ENCODE data around the gene SALL1. TPM values are rescaled to one million over a fixed set of nuclear protein-coding genes. Genes with fewer than 3 reads are reported as not detected.
A peak's percentile ranks its signal among the peaks of the same experiment; 100 is the strongest.

SALL1 gene
- total RNA-seq, 2 donors from 2014 or later, result 122 to 172 TPM

DNA sequence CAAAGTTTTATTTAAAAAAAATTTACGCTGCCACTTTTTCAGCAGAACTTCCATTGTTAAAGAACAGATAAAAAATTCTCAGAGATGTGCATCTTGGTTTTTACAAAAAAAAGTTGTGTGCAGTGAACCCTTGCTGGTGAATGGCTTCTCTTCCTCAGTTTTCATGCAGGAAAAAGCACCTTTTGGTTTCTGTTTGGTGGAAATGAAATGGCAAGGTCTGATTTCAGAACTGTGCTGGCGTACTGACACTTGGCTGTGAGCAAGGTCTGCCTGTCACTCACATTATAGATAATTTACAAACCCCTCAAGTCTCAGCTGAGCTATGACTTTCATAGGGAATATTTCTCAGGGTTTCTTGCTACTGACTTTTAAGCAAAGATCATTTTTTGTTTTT is 5.7 kb upstream of the SALL1 start:
- H3K9me3 ChIP-seq (ENCODE audit: control insufficient read depth, low read length), result peaks cover 6% of the 10 kb centered on the region
- no peak overlapping the region for H3K9ac ChIP-seq (ENCODE audit: extremely low read depth, low read length, poor library complexity, severe bottlenecking)
- peak overlapping the region; percentile 96 for H3K4me3 Mint-ChIP-seq
- H3K9me3 Mint-ChIP-seq, result peaks cover 2% of the 10 kb centered on the region
- TF ChIP-seq, protein P1, sequence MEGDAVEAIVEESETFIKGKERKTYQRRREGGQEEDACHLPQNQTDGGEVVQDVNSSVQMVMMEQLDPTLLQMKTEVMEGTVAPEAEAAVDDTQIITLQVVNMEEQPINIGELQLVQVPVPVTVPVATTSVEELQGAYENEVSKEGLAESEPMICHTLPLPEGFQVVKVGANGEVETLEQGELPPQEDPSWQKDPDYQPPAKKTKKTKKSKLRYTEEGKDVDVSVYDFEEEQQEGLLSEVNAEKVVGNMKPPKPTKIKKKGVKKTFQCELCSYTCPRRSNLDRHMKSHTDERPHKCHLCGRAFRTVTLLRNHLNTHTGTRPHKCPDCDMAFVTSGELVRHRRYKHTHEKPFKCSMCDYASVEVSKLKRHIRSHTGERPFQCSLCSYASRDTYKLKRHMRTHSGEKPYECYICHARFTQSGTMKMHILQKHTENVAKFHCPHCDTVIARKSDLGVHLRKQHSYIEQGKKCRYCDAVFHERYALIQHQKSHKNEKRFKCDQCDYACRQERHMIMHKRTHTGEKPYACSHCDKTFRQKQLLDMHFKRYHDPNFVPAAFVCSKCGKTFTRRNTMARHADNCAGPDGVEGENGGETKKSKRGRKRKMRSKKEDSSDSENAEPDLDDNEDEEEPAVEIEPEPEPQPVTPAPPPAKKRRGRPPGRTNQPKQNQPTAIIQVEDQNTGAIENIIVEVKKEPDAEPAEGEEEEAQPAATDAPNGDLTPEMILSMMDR (conservative IDR thresholded peaks at IDR 0.05), result no peak
- peaks cover 27% of the 10 kb centered on the region for H3K4me1 Mint-ChIP-seq
- H3K27ac Mint-ChIP-seq, result no peak overlapping the region
- H3K4me3 ChIP-seq (ENCODE audit: low read length), result peak overlapping the region; percentile 78
- WGBS, 2 experiments (ENCODE audit: insufficient coverage in 1 of 2, insufficient read length in 1 of 2), result 57 to 87% methylated on average over 1 to 2 of the region's 2 CpGs
- H3K36me3 Mint-ChIP-seq (ENCODE audit: low read depth), result peaks cover 1% of the 10 kb centered on the region
- DNase-seq, result no peak
- H3K27me3 Mint-ChIP-seq (ENCODE audit: insufficient read depth), result peaks cover 65% of the 10 kb centered on the region
- H3K27me3 ChIP-seq (ENCODE audit: control insufficient read depth, insufficient read depth, low read length, poor library complexity, severe bottlenecking), result peaks cover 20% of the 10 kb centered on the region
- no peak overlapping the region for H3K27ac ChIP-seq (ENCODE audit: low read depth, low read length)
- H3K4me1 ChIP-seq (ENCODE audit: control insufficient read depth, insufficient read depth, low read length), result peaks cover 12% of the 10 kb centered on the region
- H3K36me3 ChIP-seq (ENCODE audit: control insufficient read depth, insufficient read depth, low read length), result no peaks in the 10 kb centered on the region

DNA sequence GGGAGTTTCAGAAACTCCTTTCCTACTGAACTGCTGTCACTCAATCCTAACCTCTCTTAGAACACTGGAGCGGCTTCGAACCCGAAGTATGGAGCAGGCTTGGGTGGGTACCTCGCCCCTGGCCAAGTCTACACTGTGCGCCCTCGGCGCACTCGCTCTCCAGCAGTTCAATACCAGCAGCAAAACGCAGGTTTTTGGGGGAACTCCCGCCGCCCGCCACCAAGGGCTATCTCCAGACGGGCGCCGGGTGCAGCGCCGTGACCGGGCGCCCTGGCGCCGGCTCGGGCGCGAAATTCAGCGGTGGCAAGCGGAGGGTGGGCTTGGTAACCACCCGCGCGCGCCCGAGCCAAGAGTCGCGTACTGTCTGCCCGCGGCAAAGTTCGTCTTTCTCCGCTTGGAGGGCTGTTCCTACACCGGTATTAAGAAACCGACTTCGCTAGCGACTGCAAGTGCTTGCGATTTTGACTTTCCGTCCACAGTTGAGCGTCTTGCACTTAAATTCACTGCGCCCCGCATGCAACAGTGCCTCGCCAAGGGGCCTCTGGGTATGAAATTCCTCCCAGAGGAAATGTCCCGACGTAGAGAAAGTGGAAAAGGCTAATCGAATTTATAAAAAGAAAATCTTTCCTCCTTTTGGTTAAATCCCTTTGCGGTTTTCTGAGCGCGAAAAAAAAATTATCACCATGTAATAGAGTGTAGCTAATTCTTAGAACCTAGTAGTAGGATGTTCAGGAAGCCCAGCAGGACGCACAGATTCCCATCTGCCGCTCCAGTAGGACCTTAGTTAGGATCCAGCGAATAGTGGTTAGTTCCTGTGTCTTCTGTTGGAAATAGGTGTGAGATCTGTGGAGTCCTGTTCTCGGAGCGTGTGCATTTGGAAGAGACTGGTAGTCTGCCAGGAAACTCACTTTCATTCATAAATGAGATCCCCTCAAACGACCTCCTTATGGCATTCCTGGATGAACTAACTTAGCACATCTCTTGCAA is 5.0 kb upstream of the SALL1 start:
- peak overlapping the region; percentile 78 for H3K4me3 ChIP-seq (ENCODE audit: low read length)
- H3K27me3 Mint-ChIP-seq (ENCODE audit: insufficient read depth), result peaks cover 62% of the 10 kb centered on the region
- no peak overlapping the region for H3K27ac Mint-ChIP-seq
- no peak overlapping the region for H3K27ac ChIP-seq (ENCODE audit: low read depth, low read length)
- peaks cover 12% of the 10 kb centered on the region for H3K4me1 ChIP-seq (ENCODE audit: control insufficient read depth, insufficient read depth, low read length)
- peaks cover 2% of the 10 kb centered on the region for H3K9me3 Mint-ChIP-seq
- H3K27me3 ChIP-seq (ENCODE audit: control insufficient read depth, insufficient read depth, low read length, poor library complexity, severe bottlenecking), result peaks cover 20% of the 10 kb centered on the region
- H3K9me3 ChIP-seq (ENCODE audit: control insufficient read depth, low read length), result peaks cover 6% of the 10 kb centered on the region
- H3K36me3 Mint-ChIP-seq (ENCODE audit: low read depth), result peaks cover 1% of the 10 kb centered on the region
- H3K9ac ChIP-seq (ENCODE audit: extremely low read depth, low read length, poor library complexity, severe bottlenecking), result peak overlapping the region; percentile 30
- H3K4me3 Mint-ChIP-seq, result peak overlapping the region; percentile 96
- peak; percentile 73 for DNase-seq
- 4% methylated on average over 21 to 59 of the region's 59 CpGs for WGBS, 2 experiments (ENCODE audit: insufficient coverage in 1 of 2, insufficient read length in 1 of 2)
- no peaks in the 10 kb centered on the region for H3K36me3 ChIP-seq (ENCODE audit: control insufficient read depth, insufficient read depth, low read length)
- TF ChIP-seq, protein P1 (conservative IDR thresholded peaks at IDR 0.05), result no peak
- peaks cover 27% of the 10 kb centered on the region for H3K4me1 Mint-ChIP-seq

GRCh38 chr16:51155199-51155607 is 4.1 kb upstream of the SALL1 start:
- TF ChIP-seq, protein P1 (conservative IDR thresholded peaks at IDR 0.05), result no peak
- WGBS, 2 experiments (ENCODE audit: insufficient coverage in 1 of 2, insufficient read length in 1 of 2), result 4 to 10% methylated on average over 5 to 20 of the region's 20 CpGs
- Mint-ChIP-seq H3K27ac (peak overlapping the region; percentile 17), H3K4me3 (peak overlapping the region; percentile 96), H3K4me1 (peaks cover 27% of the 10 kb centered on the region), H3K36me3 (ENCODE audit: low read depth) (peaks cover under 1% of the 10 kb centered on the region), H3K9me3 (no peaks in the 10 kb centered on the region), H3K27me3 (ENCODE audit: insufficient read depth) (peaks cover 62% of the 10 kb centered on the region)
- Histone ChIP-seq H3K36me3 (ENCODE audit: control insufficient read depth, insufficient read depth, low read length) (no peaks in the 10 kb centered on the region), H3K27ac (ENCODE audit: low read depth, low read length) (no peak overlapping the region), H3K4me1 (ENCODE audit: control insufficient read depth, insufficient read depth, low read length) (peaks cover 12% of the 10 kb centered on the region), H3K27me3 (ENCODE audit: control insufficient read depth, insufficient read depth, low read length, poor library complexity, severe bottlenecking) (peaks cover 20% of the 10 kb centered on the region), H3K9ac (ENCODE audit: extremely low read depth, low read length, poor library complexity, severe bottlenecking) (no peak overlapping the region), H3K4me3 (ENCODE audit: low read length) (peak overlapping the region; percentile 78), H3K9me3 (ENCODE audit: control insufficient read depth, low read length) (no peaks in the 10 kb centered on the region)
- DNase-seq, result peak; percentile 75

Measured in endodermal cell (in vitro differentiated cells).